ENCODE measurements around the gene LAMB1.

- TF ChIP-seq, protein P1, sequence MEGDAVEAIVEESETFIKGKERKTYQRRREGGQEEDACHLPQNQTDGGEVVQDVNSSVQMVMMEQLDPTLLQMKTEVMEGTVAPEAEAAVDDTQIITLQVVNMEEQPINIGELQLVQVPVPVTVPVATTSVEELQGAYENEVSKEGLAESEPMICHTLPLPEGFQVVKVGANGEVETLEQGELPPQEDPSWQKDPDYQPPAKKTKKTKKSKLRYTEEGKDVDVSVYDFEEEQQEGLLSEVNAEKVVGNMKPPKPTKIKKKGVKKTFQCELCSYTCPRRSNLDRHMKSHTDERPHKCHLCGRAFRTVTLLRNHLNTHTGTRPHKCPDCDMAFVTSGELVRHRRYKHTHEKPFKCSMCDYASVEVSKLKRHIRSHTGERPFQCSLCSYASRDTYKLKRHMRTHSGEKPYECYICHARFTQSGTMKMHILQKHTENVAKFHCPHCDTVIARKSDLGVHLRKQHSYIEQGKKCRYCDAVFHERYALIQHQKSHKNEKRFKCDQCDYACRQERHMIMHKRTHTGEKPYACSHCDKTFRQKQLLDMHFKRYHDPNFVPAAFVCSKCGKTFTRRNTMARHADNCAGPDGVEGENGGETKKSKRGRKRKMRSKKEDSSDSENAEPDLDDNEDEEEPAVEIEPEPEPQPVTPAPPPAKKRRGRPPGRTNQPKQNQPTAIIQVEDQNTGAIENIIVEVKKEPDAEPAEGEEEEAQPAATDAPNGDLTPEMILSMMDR (IDR thresholded peaks at IDR 0.05): no peak
- no peak for TF ChIP-seq POLR2A (IDR thresholded peaks at IDR 0.05)
These were observed 49.6 kb downstream of the LAMB1 start for GRCh38 chr7:107953265-107953923.
